ENCODE data around the gene ADSL.

ADSL gene

GRCh38 chr22:40432157-40432556 is 85.9 kb downstream of the ADSL start:
- no peak for TF ChIP-seq CTCF (IDR thresholded peaks at IDR 0.05)
- no peak overlapping the region for H3K4me3 ChIP-seq
- no peak overlapping the region for H3K27ac ChIP-seq
- no peak for DNase-seq (ENCODE audit: low spot score)

- DNase-seq (ENCODE audit: low spot score): no peak
- no peak for TF ChIP-seq CTCF (IDR thresholded peaks at IDR 0.05)
- Histone ChIP-seq H3K4me3 (no peak overlapping the region), H3K27ac (no peak overlapping the region)
Observed at GRCh38 chr22:40432625-40433024, 86.3 kb downstream of the ADSL start.

GRCh38 chr22:40433416-40434090 is 87.3 kb downstream of the ADSL start:
- DNase-seq (ENCODE audit: low spot score): no peak
- Histone ChIP-seq H3K27ac (no peak overlapping the region), H3K4me3 (no peak overlapping the region)
- no peak for TF ChIP-seq CTCF (IDR thresholded peaks at IDR 0.05)

GRCh38 chr22:40434106-40434505 is 87.8 kb downstream of the ADSL start:
- H3K4me3 ChIP-seq: no peak overlapping the region
- no peak for TF ChIP-seq CTCF (IDR thresholded peaks at IDR 0.05)
- H3K27ac ChIP-seq: no peak overlapping the region
- DNase-seq (ENCODE audit: low spot score): no peak

- no peak for DNase-seq (ENCODE audit: low spot score)
- no peak overlapping the region for H3K4me3 ChIP-seq
- TF ChIP-seq CTCF (IDR thresholded peaks at IDR 0.05): no peak
- no peak overlapping the region for H3K27ac ChIP-seq
Observed at GRCh38 chr22:40434745-40435144, 88.4 kb downstream of the ADSL start.

GRCh38 chr22:40436505-40437431 is 90.5 kb downstream of the ADSL start:
- peak overlapping the region; percentile 31 for H3K4me3 ChIP-seq
- peak; percentile 67 for TF ChIP-seq CTCF (IDR thresholded peaks at IDR 0.05)
- DNase-seq (ENCODE audit: low spot score): no peak
- H3K27ac ChIP-seq: peak overlapping the region; percentile 61

All from coronary artery (tissue), 2 donors.